Sigmoid colon (tissue), 7 donors: ENCODE results near the gene CHKB. TPM values are rescaled to one million over a fixed set of nuclear protein-coding genes. Genes with fewer than 3 reads are reported as not detected.

Source experiments
- DNase-seq: peaks from one replicate; pipeline ENCODE4 v3.0.0-alpha.2; 2019
- H3K27ac ChIP-seq, 4 donors: fragments of 200-600 bp; sonication (generic); one replicate each; pipeline ENCODE4 v1.5.1; 2016 to 2019; ENCODE audit warnings: mild to moderate bottlenecking in 1 of 4
- H3K27me3 ChIP-seq, 3 donors: fragments of 200-600 bp; sonication (generic); one replicate each; pipeline ENCODE4 v1.5.1; 2019; ENCODE audit warnings: mild to moderate bottlenecking in 1 of 3
- H3K36me3 ChIP-seq, 4 donors: fragments of 200-600 bp; sonication (generic); one replicate each; pipeline ENCODE4 v1.5.1; 2016 to 2019
- H3K4me1 ChIP-seq, 4 donors: fragments of 200-600 bp; sonication (generic); one replicate each; pipeline ENCODE4 v1.5.1; 2017 to 2019
- H3K4me3 ChIP-seq, 4 donors: fragments of 200-600 bp; sonication (generic); one replicate each; pipeline ENCODE4 v1.5.1; 2017 to 2019; ENCODE audit warnings: mild to moderate bottlenecking in 2 of 4, moderate library complexity in 1 of 4
- H3K9me3 ChIP-seq, 4 donors: fragments of 200-600 bp in 3 of 4; sonication (generic) in 3 of 4; one replicate each; pipeline versions ENCODE4 v1.5.1 to v1.6.1; 2013 to 2019
- EP300 ChIP-seq, 4 donors: sonication (generic); formaldehyde crosslinking; IDR thresholded peaks; one replicate each; pipeline ENCODE4 v1.6.1; 2017; ENCODE audit warnings: antibody characterized with exemption in 4 of 4
- POLR2A ChIP-seq, 2 donors: fragments of 450-650 bp; IDR thresholded peaks; one replicate each; pipeline ENCODE4 v1.6.1; 2016; ENCODE audit warnings: antibody characterized with exemption in 2 of 2, mild to moderate bottlenecking in 2 of 2, moderate library complexity in 2 of 2
- POLR2AphosphoS5 ChIP-seq, 4 donors: sonication (generic); formaldehyde crosslinking; IDR thresholded peaks; one replicate each; pipeline ENCODE4 v1.6.1; 2017; ENCODE audit warnings: antibody characterized with exemption in 4 of 4
- WGBS, 2 donors: extraction: QIAGEN DNeasy Blood & Tissue Kit; methylation state at CpG; one replicate each; pipeline ENCODE4 v1.1.7; 2013; 5-methylcytosine and 5-hydroxymethylcytosine counted together
- intact Hi-C: fragments of 100-400 bp; cut with DNase I; formaldehyde crosslinking; loops from one replicate; pipeline ENCODE4 v1.15.1; 2023
- polyA plus RNA-seq, 3 donors: library from polyadenylated mRNA; stranded (reverse); fragments of 200-250 nt; gene quantifications; one replicate each; pipeline ENCODE4 v1.2.3, GENCODE V29; 2013
- total RNA-seq, 4 donors: library from RNA; depleted of rRNA; stranded (reverse); fragments of >200 nt; gene quantifications; one replicate each; pipeline ENCODE4 v1.1.0, GENCODE V29; 2016
- TF ChIP-seq, protein P1 (sequence below), 4 experiments: fragments of 450-650 bp in 3 of 4; fragments of 200-600 bp in 1 of 4; IDR thresholded peaks; one replicate each; pipeline ENCODE4 v1.5.1; 2016 to 2019; ENCODE audit warnings: antibody characterized with exemption in 4 of 4, mild to moderate bottlenecking in 3 of 4, moderate library complexity in 2 of 4
- donor health status: healthy with polysubstance abuse.
- donor health status: Bipolar disorder and iron deficiency.
- donor health status: healthy.

Gene CHKB
- total and polyA plus RNA-seq, 7 donors: 22.0 to 90.0 (median 37.8) TPM

- 60 to 78% methylated on average over 5 of the region's 5 CpGs for WGBS, 2 donors
- intact Hi-C loops: no loop called here
- peaks cover 11 to 25% (median 18%) of the 10 kb centered on the region in 3 donors for H3K27me3 ChIP-seq
- no peak overlapping the region for H3K27ac ChIP-seq
- DNase-seq: no peak
- H3K36me3 ChIP-seq: peaks cover 0 to 15% (median 0%) of the 10 kb centered on the region in 4 donors
- no peaks in the 10 kb centered on the region for H3K9me3 ChIP-seq
- H3K4me1 ChIP-seq: peaks cover 0 to 17% (median 15%) of the 10 kb centered on the region in 4 donors
- TF ChIP-seq, protein P1, sequence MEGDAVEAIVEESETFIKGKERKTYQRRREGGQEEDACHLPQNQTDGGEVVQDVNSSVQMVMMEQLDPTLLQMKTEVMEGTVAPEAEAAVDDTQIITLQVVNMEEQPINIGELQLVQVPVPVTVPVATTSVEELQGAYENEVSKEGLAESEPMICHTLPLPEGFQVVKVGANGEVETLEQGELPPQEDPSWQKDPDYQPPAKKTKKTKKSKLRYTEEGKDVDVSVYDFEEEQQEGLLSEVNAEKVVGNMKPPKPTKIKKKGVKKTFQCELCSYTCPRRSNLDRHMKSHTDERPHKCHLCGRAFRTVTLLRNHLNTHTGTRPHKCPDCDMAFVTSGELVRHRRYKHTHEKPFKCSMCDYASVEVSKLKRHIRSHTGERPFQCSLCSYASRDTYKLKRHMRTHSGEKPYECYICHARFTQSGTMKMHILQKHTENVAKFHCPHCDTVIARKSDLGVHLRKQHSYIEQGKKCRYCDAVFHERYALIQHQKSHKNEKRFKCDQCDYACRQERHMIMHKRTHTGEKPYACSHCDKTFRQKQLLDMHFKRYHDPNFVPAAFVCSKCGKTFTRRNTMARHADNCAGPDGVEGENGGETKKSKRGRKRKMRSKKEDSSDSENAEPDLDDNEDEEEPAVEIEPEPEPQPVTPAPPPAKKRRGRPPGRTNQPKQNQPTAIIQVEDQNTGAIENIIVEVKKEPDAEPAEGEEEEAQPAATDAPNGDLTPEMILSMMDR (IDR thresholded peaks at IDR 0.05): no peak
- TF ChIP-seq POLR2A (IDR thresholded peaks at IDR 0.05): no peak
- no peak for TF ChIP-seq EP300 (IDR thresholded peaks at IDR 0.05)
- TF ChIP-seq POLR2AphosphoS5 (IDR thresholded peaks at IDR 0.05): no peak
- H3K4me3 ChIP-seq: no peak overlapping the region
Measured at GRCh38 chr22:50576070-50576469, 6.6 kb downstream of the CHKB start.

DNA sequence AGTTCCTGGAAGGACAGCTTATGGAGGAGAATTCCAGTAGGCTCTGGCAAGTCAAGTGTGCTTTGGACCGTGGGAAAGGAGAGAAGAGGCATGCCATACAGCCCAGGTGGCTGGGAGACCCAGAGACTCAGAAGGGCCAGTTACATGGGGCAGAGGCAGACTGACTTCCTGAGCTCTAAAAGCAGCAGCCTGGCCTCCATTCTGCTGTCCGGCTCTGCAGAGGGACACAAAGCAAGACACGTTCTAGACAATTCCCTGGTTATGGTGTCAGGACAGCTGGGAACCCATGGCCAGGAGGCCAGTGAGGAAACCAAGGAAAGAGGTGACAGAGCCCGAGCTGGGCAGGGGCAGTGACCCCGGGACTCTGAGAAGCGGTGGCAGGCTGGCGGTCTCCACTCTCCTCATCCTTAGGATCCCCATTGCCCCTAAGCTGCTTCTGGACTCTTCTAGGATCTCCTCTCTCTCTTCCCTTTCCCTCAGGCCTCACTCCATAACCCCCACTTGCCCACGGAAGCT lies 7.2 kb downstream of the CHKB start:
- peaks cover 11 to 25% (median 18%) of the 10 kb centered on the region in 3 donors for H3K27me3 ChIP-seq
- intact Hi-C loops: no loop called here
- WGBS, 2 donors: 90% methylated on average over 8 of the region's 8 CpGs
- TF ChIP-seq POLR2A (IDR thresholded peaks at IDR 0.05) (no peak), EP300 (IDR thresholded peaks at IDR 0.05) (no peak), POLR2AphosphoS5 (IDR thresholded peaks at IDR 0.05) (no peak)
- TF ChIP-seq, protein P1 (IDR thresholded peaks at IDR 0.05): no peak
- no peaks in the 10 kb centered on the region for H3K9me3 ChIP-seq
- H3K4me1 ChIP-seq: peaks cover 0 to 17% (median 13%) of the 10 kb centered on the region in 4 donors
- H3K27ac ChIP-seq: no peak overlapping the region
- no peak overlapping the region for H3K4me3 ChIP-seq
- no peak for DNase-seq
- H3K36me3 ChIP-seq: peaks cover 0 to 19% (median 0%) of the 10 kb centered on the region in 4 donors

DNA sequence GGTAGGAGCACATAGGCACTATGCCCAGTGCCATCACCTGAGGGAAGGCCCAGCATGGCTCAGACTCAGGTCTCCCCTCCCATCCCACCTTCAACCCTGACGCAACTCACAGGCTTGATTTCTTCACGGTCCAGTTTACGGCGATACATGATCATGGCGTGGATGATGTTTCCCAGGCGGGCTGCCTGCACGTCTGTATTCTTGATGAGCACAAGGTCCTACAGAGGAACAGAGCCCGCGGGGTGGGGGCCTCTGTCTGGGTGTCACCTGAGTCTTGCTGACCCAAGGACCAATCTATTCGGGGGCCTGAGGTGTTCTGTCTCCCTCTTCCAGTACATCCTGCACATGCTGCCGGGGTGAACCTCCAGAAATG lies 8.3 kb downstream of the CHKB start:
- Histone ChIP-seq H3K9me3 (no peaks in the 10 kb centered on the region), H3K27me3 (peaks cover 11 to 25% (median 18%) of the 10 kb centered on the region in 3 donors), H3K36me3 (peaks cover 0 to 24% (median 0%) of the 10 kb centered on the region in 4 donors), H3K4me1 (peaks cover 0 to 17% (median 13%) of the 10 kb centered on the region in 4 donors), H3K27ac (no peak overlapping the region), H3K4me3 (no peak overlapping the region)
- DNase-seq: no peak
- WGBS, 2 donors: 94 to 96% methylated on average over 11 of the region's 11 CpGs
- TF ChIP-seq POLR2A (IDR thresholded peaks at IDR 0.05) (no peak), EP300 (IDR thresholded peaks at IDR 0.05) (no peak), POLR2AphosphoS5 (IDR thresholded peaks at IDR 0.05) (no peak)
- TF ChIP-seq, protein P1 (IDR thresholded peaks at IDR 0.05): no peak
- intact Hi-C loops: no loop called here

- peaks cover 0 to 29% (median 0%) of the 10 kb centered on the region in 4 donors for H3K36me3 ChIP-seq
- H3K4me3 ChIP-seq: no peak overlapping the region
- H3K27me3 ChIP-seq: peaks cover 10 to 23% (median 17%) of the 10 kb centered on the region in 3 donors
- WGBS, 2 donors: 91 to 93% methylated on average over 26 of the region's 26 CpGs
- intact Hi-C loops: no loop called here
- no peak overlapping the region for H3K27ac ChIP-seq
- no peaks in the 10 kb centered on the region for H3K9me3 ChIP-seq
- TF ChIP-seq POLR2A (IDR thresholded peaks at IDR 0.05) (no peak), POLR2AphosphoS5 (IDR thresholded peaks at IDR 0.05) (no peak), EP300 (IDR thresholded peaks at IDR 0.05) (no peak)
- TF ChIP-seq, protein P1 (IDR thresholded peaks at IDR 0.05): no peak
- H3K4me1 ChIP-seq: peaks cover 0 to 12% (median 10%) of the 10 kb centered on the region in 4 donors
- no peak for DNase-seq
Measured at GRCh38 chr22:50573491-50574382, 8.9 kb downstream of the CHKB start.
